ENCODE measurements around the gene GDF15. TPM values are rescaled to one million over a fixed set of nuclear protein-coding genes. Genes with fewer than 3 reads are reported as not detected.
"Not testable (repeated sequence)": the region's sequence is repeated elsewhere in the genome, so short reads cannot be mapped to it uniquely, and the experiment has no call there.

GDF15 gene
- total and polyA plus RNA-seq, 4 experiments from 2014 or later = 1.2 TPM; not detected in 2

DNA sequence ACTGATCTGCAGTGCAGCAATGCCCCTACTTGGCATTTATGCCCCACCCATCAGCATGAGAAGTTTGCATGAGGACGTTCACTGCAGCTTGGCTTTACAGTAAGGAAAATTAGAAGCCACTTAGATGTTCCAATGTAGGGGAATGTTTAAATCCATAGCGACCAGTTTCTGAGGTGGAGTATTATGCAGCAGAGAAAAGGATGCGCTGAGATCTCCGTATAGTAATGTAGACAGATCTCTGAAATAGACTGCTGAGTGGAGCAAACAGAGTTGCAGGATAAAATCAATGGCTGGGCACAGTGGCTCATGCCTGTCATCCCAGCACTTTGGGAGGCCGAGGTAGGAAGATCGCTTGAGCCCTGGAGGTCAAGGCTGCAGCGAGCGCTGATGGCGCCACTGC, 35.5 kb upstream of the GDF15 start:
- no peaks in the 10 kb centered on the region for H3K27me3 Mint-ChIP-seq
- Histone ChIP-seq H3K4me3 (ENCODE audit: low read length in 2 of 2) (no peak overlapping the region), H3K27ac (ENCODE audit: low read depth, low read length) (no peak overlapping the region), H3K4me1 (ENCODE audit: insufficient read depth, low read length) (no peaks in the 10 kb centered on the region), H3K9me3 (ENCODE audit: control insufficient read depth in 1 of 2, low read length in 2 of 2) (no peaks in the 10 kb centered on the region), H3K36me3 (ENCODE audit: insufficient read depth, low read length) (no peaks in the 10 kb centered on the region), H3K27me3 (ENCODE audit: insufficient read depth, low read length) (no peaks in the 10 kb centered on the region)
- peaks cover 20 to 36% of the 10 kb centered on the region in 2 donors for H3K36me3 Mint-ChIP-seq
- no peak overlapping the region for H3K4me3 Mint-ChIP-seq
- H3K4me1 Mint-ChIP-seq = peaks cover 4 to 9% (median 7%) of the 10 kb centered on the region in 4 donors
- H3K27ac Mint-ChIP-seq = peak overlapping the region in 1 of 7 donors; percentile 16
- CTCF ChIA-PET (ENCODE audit: partially characterized antibody) = interaction anchor here (0.8 kb wide), 1 partner anchor 22 kb away, joined by 3 read pairs; no protein-coding TSS in a partner anchor
- POLR2A ChIA-PET (ENCODE audit: partially characterized antibody) = no interaction called here
- intact Hi-C loops (cut with micrococcal nuclease) = no loop called here
- no peaks in the 10 kb centered on the region for H3K9me3 Mint-ChIP-seq
- no peak for DNase-seq

DNA sequence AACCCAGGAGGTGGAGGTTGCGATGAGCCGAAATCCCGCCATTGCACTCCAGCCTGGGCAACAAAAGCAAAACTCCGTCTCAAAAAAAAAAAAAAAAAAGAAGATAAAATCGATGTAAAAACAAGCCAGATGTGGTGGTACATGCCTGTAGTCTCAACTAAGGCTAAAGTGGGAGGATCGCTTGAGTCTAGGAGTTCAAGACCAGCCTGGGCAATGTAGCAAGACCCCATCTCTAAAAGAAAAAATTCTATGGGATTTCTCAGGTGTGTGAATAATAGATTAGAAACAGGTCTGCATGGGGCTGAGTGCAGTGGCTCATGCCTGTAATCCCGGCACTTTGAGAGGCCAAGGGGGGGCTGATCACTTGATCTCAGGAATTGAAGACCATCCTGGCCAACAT, 34.4 kb upstream of the GDF15 start:
- Histone ChIP-seq H3K27me3 (ENCODE audit: insufficient read depth, low read length) (no peaks in the 10 kb centered on the region), H3K4me3 (ENCODE audit: low read length in 2 of 2) (no peak overlapping the region), H3K27ac (ENCODE audit: low read depth, low read length) (no peak overlapping the region), H3K4me1 (ENCODE audit: insufficient read depth, low read length) (no peaks in the 10 kb centered on the region), H3K9me3 (ENCODE audit: control insufficient read depth in 1 of 2, low read length in 2 of 2) (no peaks in the 10 kb centered on the region), H3K36me3 (ENCODE audit: insufficient read depth, low read length) (no peaks in the 10 kb centered on the region)
- Mint-ChIP-seq H3K27ac (no peak overlapping the region), H3K9me3 (no peaks in the 10 kb centered on the region), H3K36me3 (peaks cover 25 to 34% of the 10 kb centered on the region in 2 donors), H3K4me3 (no peak overlapping the region), H3K27me3 (no peaks in the 10 kb centered on the region), H3K4me1 (peaks cover 0 to 6% (median 3%) of the 10 kb centered on the region in 4 donors)
- ChIA-PET POLR2A (ENCODE audit: partially characterized antibody) (no interaction called here), CTCF (ENCODE audit: partially characterized antibody) (no interaction called here)
- intact Hi-C loops (cut with micrococcal nuclease) = no loop called here
- DNase-seq = no peak

DNA sequence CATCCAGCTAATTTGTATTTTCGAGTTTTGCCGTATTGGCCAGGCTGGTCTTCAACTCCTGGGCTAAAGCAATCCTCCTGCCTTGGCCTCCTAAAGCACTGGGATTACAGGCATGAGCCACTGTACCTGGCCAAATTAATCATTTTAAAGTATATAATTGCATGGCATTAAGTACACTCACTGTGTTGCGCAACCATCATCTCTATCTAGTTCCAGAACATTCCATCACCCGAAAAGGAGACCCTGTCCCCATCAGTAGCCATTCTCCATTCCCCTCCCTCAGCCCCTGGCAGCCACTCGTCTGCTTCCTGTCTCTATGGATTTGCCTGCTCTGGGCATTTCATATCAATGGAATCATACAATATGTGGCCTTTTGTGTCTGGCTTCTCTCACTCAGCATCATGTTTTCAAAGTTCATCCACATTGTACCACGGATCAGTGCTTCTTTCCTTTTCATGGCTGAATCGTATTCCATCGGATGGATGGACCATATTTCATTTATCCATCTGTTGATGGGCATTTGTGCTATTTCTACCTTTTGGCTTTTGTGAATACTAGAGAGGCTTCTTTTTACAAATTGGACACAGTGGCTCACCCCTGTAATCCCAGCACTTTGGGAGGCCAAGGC, 32.5 kb upstream of the GDF15 start:
- Histone ChIP-seq H3K36me3 (ENCODE audit: insufficient read depth, low read length) (peaks cover 12% of the 10 kb centered on the region), H3K27ac (ENCODE audit: low read depth, low read length) (no peak overlapping the region), H3K9me3 (ENCODE audit: control insufficient read depth in 1 of 2, low read length in 2 of 2) (no peaks in the 10 kb centered on the region), H3K4me1 (ENCODE audit: insufficient read depth, low read length) (no peaks in the 10 kb centered on the region), H3K27me3 (ENCODE audit: insufficient read depth, low read length) (no peaks in the 10 kb centered on the region), H3K4me3 (ENCODE audit: low read length in 2 of 2) (no peak overlapping the region)
- Mint-ChIP-seq H3K9me3 (no peaks in the 10 kb centered on the region), H3K36me3 (peaks cover 27 to 44% of the 10 kb centered on the region in 2 donors), H3K4me3 (no peak overlapping the region), H3K4me1 (peaks cover 0 to 4% (median 0%) of the 10 kb centered on the region in 4 donors), H3K27me3 (no peaks in the 10 kb centered on the region), H3K27ac (no peak overlapping the region)
- ChIA-PET CTCF (ENCODE audit: partially characterized antibody) (no interaction called here), POLR2A (ENCODE audit: partially characterized antibody) (no interaction called here)
- intact Hi-C loops (cut with micrococcal nuclease) = no loop called here
- DNase-seq = no peak

DNA sequence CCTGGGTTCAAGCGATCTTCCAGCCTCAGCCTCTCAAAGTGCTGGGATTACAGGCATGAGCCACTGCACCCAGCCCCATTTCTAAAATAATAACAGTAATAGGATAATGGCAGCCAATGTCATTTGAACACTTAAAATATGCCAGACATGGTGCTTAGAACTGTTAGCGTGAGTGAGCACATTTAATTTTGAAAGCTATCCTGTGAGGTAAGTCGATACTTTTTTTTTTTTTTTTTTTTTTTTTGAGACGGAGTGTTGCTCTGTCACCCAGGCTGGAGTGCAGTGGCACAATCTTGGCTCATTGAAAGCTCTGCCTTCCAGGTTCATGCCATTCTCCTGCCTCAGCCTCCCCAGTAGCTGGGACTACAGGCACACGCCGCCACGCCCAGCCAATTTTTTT, 31.2 kb upstream of the GDF15 start:
- H3K27ac ChIP-seq (ENCODE audit: low read depth, low read length); H3K4me3 Mint-ChIP-seq; H3K4me1 ChIP-seq (ENCODE audit: insufficient read depth, low read length); CTCF ChIA-PET (ENCODE audit: partially characterized antibody); H3K27me3 ChIP-seq (ENCODE audit: insufficient read depth, low read length); H3K27me3 Mint-ChIP-seq; intact Hi-C loops (cut with micrococcal nuclease); H3K4me1 Mint-ChIP-seq; H3K4me3 ChIP-seq (ENCODE audit: low read length in 2 of 2); DNase-seq; H3K9me3 Mint-ChIP-seq; POLR2A ChIA-PET (ENCODE audit: partially characterized antibody); H3K9me3 ChIP-seq (ENCODE audit: control insufficient read depth in 1 of 2, low read length in 2 of 2); H3K27ac Mint-ChIP-seq: not testable (repeated sequence)
- H3K36me3 Mint-ChIP-seq = peaks cover 33 to 50% of the 10 kb centered on the region in 2 donors
- H3K36me3 ChIP-seq (ENCODE audit: insufficient read depth, low read length) = peaks cover 12% of the 10 kb centered on the region

DNA sequence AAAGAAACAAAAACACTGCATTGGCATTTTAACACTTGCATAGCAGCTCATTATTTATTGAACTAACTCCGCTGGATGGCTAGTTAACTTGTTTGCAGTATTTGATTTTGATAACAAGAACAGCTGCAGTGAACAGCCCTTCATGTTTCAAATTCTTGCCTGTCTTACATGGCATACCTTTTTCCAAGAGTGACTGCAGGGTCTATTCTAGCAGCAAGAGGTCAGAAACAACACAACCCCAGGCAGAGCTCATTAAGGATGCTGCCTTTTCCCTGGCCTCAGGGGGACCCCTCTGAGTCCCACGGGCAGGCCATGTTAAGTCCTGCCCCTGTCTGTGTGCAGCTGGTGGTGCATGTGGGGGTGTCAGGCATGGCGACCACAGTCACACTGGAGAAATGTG, 28.9 kb upstream of the GDF15 start:
- no peak overlapping the region for H3K27ac Mint-ChIP-seq
- Histone ChIP-seq H3K27me3 (ENCODE audit: insufficient read depth, low read length) (no peaks in the 10 kb centered on the region), H3K36me3 (ENCODE audit: insufficient read depth, low read length) (peaks cover 17% of the 10 kb centered on the region), H3K27ac (ENCODE audit: low read depth, low read length) (no peak overlapping the region), H3K4me1 (ENCODE audit: insufficient read depth, low read length) (no peaks in the 10 kb centered on the region), H3K9me3 (ENCODE audit: control insufficient read depth in 1 of 2, low read length in 2 of 2) (no peaks in the 10 kb centered on the region), H3K4me3 (ENCODE audit: low read length in 2 of 2) (no peak overlapping the region)
- no peak for DNase-seq
- no peaks in the 10 kb centered on the region for H3K9me3 Mint-ChIP-seq
- intact Hi-C loops (cut with micrococcal nuclease) = no loop called here
- H3K27me3 Mint-ChIP-seq = no peaks in the 10 kb centered on the region
- H3K4me1 Mint-ChIP-seq = peaks cover 0 to 2% (median 0%) of the 10 kb centered on the region in 4 donors
- no peak overlapping the region for H3K4me3 Mint-ChIP-seq
- ChIA-PET CTCF (ENCODE audit: partially characterized antibody) (no interaction called here), POLR2A (ENCODE audit: partially characterized antibody) (no interaction called here)
- peaks cover 37 to 52% of the 10 kb centered on the region in 2 donors for H3K36me3 Mint-ChIP-seq

- Mint-ChIP-seq H3K4me3 (no peak overlapping the region), H3K9me3 (peaks cover 0 to 6% (median 0%) of the 10 kb centered on the region in 8 donors), H3K27me3 (no peaks in the 10 kb centered on the region), H3K4me1 (no peaks in the 10 kb centered on the region), H3K27ac (no peak overlapping the region), H3K36me3 (peaks cover 50 to 59% of the 10 kb centered on the region in 2 donors)
- Histone ChIP-seq H3K27ac (ENCODE audit: low read depth, low read length) (no peak overlapping the region), H3K9me3 (ENCODE audit: control insufficient read depth in 1 of 2, low read length in 2 of 2) (no peaks in the 10 kb centered on the region), H3K4me1 (ENCODE audit: insufficient read depth, low read length) (no peaks in the 10 kb centered on the region), H3K36me3 (ENCODE audit: insufficient read depth, low read length) (peaks cover 32% of the 10 kb centered on the region), H3K27me3 (ENCODE audit: insufficient read depth, low read length) (no peaks in the 10 kb centered on the region), H3K4me3 (ENCODE audit: low read length in 2 of 2) (no peak overlapping the region)
- DNase-seq = no peak
- CTCF ChIA-PET (ENCODE audit: partially characterized antibody) = no interaction called here
- intact Hi-C loops (cut with micrococcal nuclease) = no loop called here
- POLR2A ChIA-PET (ENCODE audit: partially characterized antibody) = interaction anchor here (0.6 kb wide), 1 partner anchor 74 kb away, joined by 3 read pairs; no protein-coding TSS in a partner anchor
Measured at GRCh38 chr19:18361646-18362045, 24.3 kb upstream of the GDF15 start.

GRCh38 chr19:18362934-18363542, 22.9 kb upstream of the GDF15 start:
- CTCF ChIA-PET (ENCODE audit: partially characterized antibody) = interaction anchor here (2.1 kb wide), 1 partner anchor 84 kb away, joined by 5 read pairs; no protein-coding TSS in a partner anchor
- Histone ChIP-seq H3K9me3 (ENCODE audit: control insufficient read depth in 1 of 2, low read length in 2 of 2) (no peaks in the 10 kb centered on the region), H3K4me3 (ENCODE audit: low read length in 2 of 2) (no peak overlapping the region), H3K4me1 (ENCODE audit: insufficient read depth, low read length) (no peaks in the 10 kb centered on the region), H3K36me3 (ENCODE audit: insufficient read depth, low read length) (peaks cover 20% of the 10 kb centered on the region), H3K27ac (ENCODE audit: low read depth, low read length) (no peak overlapping the region), H3K27me3 (ENCODE audit: insufficient read depth, low read length) (no peaks in the 10 kb centered on the region)
- intact Hi-C loops (cut with micrococcal nuclease) = no loop called here
- no peaks in the 10 kb centered on the region for H3K27me3 Mint-ChIP-seq
- H3K4me1 Mint-ChIP-seq = no peaks in the 10 kb centered on the region
- H3K4me3 Mint-ChIP-seq = no peak overlapping the region
- no peak for DNase-seq
- peaks cover 45 to 51% of the 10 kb centered on the region in 2 donors for H3K36me3 Mint-ChIP-seq
- peaks cover 0 to 6% (median 0%) of the 10 kb centered on the region in 8 donors for H3K9me3 Mint-ChIP-seq
- POLR2A ChIA-PET (ENCODE audit: partially characterized antibody) = no interaction called here
- peak overlapping the region in 1 of 7 donors; percentile 13 for H3K27ac Mint-ChIP-seq
